IPS-11a (cell line): Measurements from ENCODE around the gene MAG.

Experiments used
- H3K4me3 ChIP-seq: one replicate; pipeline ENCODE4 v1.5.1; 2013; ENCODE audit warnings: low read depth, low read length, control low read depth

Gene MAG

DNA sequence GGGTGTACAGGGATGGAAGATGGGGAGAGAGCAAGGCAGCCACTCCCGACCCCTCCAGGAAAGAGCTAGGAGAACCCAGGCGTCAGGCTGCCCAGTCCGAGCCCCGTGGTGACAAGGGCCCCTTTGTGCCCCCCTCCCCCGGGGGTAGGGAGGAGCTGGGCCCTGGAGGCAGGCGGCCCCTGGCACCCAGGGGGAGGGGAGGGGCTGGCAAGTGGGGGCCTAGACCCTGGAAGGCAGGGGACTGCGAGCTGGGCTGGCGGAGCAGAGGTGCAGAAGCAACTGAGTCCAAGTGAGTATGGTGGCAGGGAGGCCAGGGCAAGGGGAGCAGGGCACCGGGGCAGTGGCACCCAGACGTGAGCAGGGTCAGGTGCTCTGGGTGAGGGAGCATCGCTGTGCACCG is at the start of gene MAG:
MAG (plus strand) TSS at position 246 of the 400 bp plus-strand sequence. CDS start 3,248 bp downstream, outside the sequence.
- no peak within 1 kb of the TSS for H3K4me3 ChIP-seq

DNA sequence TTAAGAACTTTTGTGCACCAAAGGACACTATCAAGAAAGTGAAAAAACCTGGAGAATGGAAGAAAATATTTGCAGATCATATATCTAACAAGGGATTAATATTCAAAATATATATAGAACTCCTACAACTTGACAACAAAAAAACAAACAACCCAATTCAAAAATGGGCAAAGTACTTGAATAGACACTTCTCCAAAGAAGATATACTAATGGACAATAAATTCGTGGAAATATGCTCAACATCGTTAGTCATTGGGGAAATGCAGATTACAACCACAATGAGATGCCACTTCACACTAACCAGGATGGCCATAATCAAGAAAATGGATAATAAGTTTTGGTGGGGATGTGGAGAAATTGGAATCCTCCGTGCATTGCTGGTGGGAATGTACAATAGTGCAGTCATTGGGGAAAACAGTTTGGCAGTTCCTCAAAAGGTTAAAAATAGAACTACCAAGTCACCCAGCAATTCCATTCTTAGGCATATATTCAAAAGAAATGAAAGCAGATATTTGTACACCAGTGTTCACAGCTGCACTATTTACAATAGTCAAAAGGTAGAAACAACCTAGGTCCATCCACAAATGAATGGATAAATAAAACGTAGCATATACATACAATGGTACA is 45.4 kb upstream of the MAG start:
- H3K4me3 ChIP-seq: no peak overlapping the region

DNA sequence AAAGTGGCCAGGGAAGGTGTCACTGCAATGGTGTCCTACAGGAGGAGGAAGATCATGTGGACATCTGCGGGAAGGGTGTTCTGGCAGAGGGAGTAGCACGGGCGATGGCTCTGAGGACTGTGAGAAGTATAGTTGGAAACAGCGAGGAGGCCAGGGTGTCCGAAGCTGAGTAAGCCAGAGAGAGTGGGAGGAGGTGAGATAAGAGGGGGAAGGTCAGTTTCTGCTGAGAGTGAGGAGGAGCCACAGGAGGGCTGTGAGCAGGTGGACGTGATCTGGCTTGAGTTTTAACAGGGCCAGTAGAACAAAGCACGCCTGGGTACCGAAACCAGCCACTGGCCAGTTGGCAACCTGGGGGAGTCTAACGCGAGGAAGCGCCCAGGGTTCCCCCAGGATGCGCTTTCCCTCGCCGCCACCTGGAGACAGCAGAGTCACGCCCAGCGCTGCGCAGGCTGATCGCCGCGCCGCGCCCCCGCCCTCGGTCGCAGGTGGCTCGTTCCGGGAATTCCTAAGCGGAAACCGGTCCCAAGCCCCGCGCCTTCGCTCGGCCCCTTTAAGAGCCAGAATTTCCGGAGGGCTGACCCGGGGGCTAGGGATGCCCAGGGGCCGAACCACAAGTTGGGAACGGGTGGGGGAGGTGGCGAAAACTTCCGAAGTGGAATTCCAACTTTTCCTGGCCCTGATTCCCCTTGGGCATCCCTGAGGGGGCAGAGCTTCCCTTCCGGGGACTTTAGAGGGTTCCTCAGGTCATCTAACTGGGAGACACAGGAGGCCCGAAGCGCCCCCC is 44.2 kb upstream of the MAG start:
- peak overlapping the region; percentile 93 for H3K4me3 ChIP-seq

DNA sequence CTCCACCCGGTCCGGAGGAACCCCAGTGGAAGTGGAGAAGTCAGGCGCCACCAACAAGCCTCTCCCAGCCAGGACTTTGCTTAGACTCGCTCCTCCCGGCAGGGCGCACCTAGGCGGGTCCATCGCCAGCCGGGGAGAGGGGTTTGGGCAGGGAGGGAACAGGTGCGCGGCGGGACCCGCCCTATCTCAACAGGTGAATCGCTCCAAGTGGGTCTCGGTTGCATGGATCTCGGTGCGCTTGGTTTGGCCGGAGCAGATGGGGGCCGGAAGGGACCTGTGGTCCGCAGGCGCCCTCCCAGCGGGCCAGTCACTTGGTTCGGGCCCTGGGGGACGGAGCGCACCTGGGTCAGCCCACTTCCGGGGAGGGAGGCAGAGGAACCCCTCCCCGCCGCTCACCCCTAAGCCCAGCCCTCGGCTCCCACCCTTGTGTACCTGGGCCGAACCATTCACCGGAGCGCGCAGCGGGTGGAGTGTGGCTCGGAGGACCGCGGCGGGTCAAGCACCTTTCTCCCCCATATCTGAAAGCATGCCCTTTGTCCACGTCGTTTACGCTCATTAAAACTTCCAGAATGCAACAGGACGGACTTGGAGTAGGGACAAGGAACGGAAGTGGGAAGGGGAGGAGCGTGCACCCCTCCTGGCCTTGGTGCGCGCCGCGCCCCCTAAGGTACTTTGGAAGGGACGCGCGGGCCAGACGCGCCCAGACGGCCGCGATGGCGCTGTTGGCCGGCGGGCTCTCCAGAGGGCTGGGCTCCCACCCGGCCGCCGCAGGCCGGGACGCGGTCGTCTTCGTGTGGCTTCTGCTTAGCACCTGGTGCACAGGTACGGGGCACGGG is 43.4 kb upstream of the MAG start, which contains the start of gene LSR:
LSR (plus strand) TSS at position 693 of the 836 bp plus-strand sequence; CDS start at position 714, 21 bp downstream.
- peak within 1 kb of the TSS; percentile 93 for H3K4me3 ChIP-seq

DNA sequence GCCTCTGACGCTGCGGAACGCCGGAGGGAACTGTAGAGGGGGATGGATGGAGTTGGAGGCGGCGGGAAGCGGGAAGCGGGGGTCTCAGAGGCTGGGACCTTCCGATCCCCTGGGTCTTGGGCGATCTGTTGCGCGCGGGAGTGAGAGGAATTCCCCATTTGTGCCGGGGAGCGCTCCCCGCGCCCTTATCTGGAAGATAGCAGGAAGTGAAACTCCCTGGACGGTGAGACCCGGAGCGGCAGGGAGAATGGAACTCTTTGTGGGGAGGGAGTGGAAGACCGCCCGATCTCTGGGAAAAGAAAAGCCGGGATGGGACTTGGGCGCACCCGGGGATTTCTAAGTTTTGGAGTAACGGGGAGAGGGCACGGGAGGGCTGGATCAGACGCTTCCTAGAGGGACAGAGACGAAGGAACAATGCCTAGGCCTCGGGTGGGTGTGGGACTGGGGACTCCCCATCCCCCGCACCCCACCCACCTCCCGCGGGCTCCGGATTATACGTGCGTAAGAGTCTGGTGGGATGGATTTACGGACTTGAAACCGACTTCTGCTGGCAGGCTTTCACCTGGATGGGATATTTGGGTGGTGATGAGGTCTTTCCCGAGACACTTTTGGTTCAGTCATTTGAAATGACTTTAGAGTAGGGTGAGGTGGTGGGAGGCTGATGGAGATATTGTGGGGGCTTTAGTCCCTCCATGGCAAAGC is 42.7 kb upstream of the MAG start:
- peak overlapping the region; percentile 93 for H3K4me3 ChIP-seq

- H3K4me3 ChIP-seq: peak overlapping the region; percentile 93
Observed at GRCh38 chr19:35249848-35250711, 41.9 kb upstream of the MAG start.

- no peak overlapping the region for H3K4me3 ChIP-seq
Observed at GRCh38 chr19:35251456-35251855, 40.5 kb upstream of the MAG start.

GRCh38 chr19:35253316-35254286 is 38.4 kb upstream of the MAG start:
- H3K4me3 ChIP-seq: no peak overlapping the region

- H3K4me3 ChIP-seq: no peak overlapping the region
Observed at GRCh38 chr19:35254341-35255297, 37.3 kb upstream of the MAG start.

DNA sequence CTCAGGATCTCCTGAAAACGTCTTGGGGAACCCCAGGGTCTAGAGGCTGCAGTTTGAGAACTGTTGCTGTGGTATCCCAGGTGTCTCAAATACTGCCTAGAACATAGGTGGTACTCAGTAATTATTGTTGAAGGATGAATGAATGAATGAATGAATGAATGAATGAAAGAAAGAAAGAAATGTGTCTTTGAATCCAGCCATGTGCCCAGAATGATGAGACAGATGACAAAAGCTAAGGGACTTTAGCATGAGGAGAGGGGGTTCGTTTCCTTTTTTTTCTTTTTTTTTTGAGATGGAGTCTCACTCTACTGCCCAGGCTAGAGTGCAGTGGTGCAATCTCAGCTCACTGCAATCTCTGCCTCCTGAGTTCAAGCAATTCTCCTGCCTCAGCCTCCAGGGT is 35.4 kb upstream of the MAG start:
- no peak overlapping the region for H3K4me3 ChIP-seq

- no peak overlapping the region for H3K4me3 ChIP-seq
Observed at GRCh38 chr19:35257113-35257461, 34.9 kb upstream of the MAG start.

- no peak overlapping the region for H3K4me3 ChIP-seq
Observed at GRCh38 chr19:35260694-35261304, 31.2 kb upstream of the MAG start.

DNA sequence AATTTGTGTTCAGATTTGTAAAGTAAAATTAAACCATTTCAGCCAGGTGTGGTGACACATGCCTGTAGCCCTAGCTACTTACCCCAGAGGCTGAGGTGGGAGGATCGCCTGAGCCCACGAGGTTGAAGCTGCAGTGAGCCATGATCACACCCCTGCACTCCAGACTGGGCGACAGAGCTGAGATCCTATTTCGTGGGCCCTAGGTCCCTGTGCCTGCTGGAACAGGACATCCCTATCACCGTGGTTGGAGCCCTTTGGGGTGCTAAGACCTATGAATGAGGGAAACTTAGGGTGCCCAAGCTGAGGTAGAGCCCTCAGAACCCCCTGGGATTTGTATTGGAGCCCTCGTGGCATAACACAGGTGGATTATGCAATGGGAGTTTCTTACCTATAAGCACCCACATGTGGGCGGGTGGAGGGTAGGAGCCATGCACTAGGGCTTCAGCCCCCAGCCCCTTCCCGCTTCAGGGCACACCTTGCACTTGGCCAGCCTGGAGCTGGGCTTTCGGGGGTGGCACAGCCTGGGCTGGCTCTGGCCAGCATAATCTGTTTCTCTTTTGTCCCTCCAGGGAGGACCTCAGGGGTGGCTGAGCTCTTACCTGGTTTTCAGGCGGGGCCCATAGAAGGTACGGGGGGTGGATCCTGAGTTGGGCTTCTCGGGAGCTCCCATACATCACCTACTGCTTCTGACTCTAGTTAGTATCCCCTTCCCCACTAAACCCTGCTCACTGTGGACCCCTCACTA is 30.4 kb upstream of the MAG start:
- H3K4me3 ChIP-seq: no peak overlapping the region

- no peak overlapping the region for H3K4me3 ChIP-seq
Observed at GRCh38 chr19:35262101-35262761, 29.7 kb upstream of the MAG start.

GRCh38 chr19:35264268-35265125 is 27.5 kb upstream of the MAG start:
- no peak overlapping the region for H3K4me3 ChIP-seq
